NCI-H1417 treated with DMSO at 0.1 percent for 48 hours (cell line): ENCODE data around the gene TPO.
"Not testable (repeated sequence)": the region's sequence is repeated elsewhere in the genome, so short reads cannot be mapped to it uniquely, and the experiment has no call there.

Experiments used
- DNase-seq: peaks from one replicate; lab custom pipeline; 2025; lab: John Stamatoyannopoulos, UW

The TPO gene

GRCh38 chr2:1405967-1406366 is 7.3 kb upstream of the TPO start:
- DNase-seq, result no peak

- no peak for DNase-seq
Measured at GRCh38 chr2:1406434-1406833, 6.8 kb upstream of the TPO start.

GRCh38 chr2:1407950-1408675 is 5.2 kb upstream of the TPO start:
- no peak for DNase-seq

- no peak for DNase-seq
Measured at GRCh38 chr2:1414121-1414520, 858 bp downstream of the TPO start.

- not testable (repeated sequence) for DNase-seq
Measured at GRCh38 chr2:1414901-1415300, 1.6 kb downstream of the TPO start.

GRCh38 chr2:1415501-1415900 is 2.2 kb downstream of the TPO start:
- DNase-seq, result no peak

GRCh38 chr2:1418566-1418965 is 5.3 kb downstream of the TPO start:
- DNase-seq, result no peak

- DNase-seq, result no peak
Measured at GRCh38 chr2:1420746-1421480, 7.7 kb downstream of the TPO start.

GRCh38 chr2:1421731-1422130 is 8.5 kb downstream of the TPO start:
- DNase-seq, result no peak

- DNase-seq, result no peak
Measured at GRCh38 chr2:1422131-1422530, 8.9 kb downstream of the TPO start.

- no peak for DNase-seq
Measured at GRCh38 chr2:1422716-1423285, 9.5 kb downstream of the TPO start.

GRCh38 chr2:1427086-1427485 is 13.8 kb downstream of the TPO start:
- no peak for DNase-seq

- DNase-seq, result no peak
Measured at GRCh38 chr2:1429895-1430294, 16.6 kb downstream of the TPO start.

- no peak for DNase-seq
Measured at GRCh38 chr2:1430491-1430890, 17.2 kb downstream of the TPO start.

- DNase-seq, result no peak
Measured at GRCh38 chr2:1431886-1432400, 18.7 kb downstream of the TPO start.

GRCh38 chr2:1432726-1433125 is 19.5 kb downstream of the TPO start:
- DNase-seq, result no peak

- no peak for DNase-seq
Measured at GRCh38 chr2:1436369-1436768, 23.1 kb downstream of the TPO start.

- no peak for DNase-seq
Measured at GRCh38 chr2:1437101-1437500, 23.8 kb downstream of the TPO start.

GRCh38 chr2:1437537-1437936 is 24.3 kb downstream of the TPO start:
- DNase-seq, result no peak

- no peak for DNase-seq
Measured at GRCh38 chr2:1438972-1439371, 25.7 kb downstream of the TPO start.

- no peak for DNase-seq
Measured at GRCh38 chr2:1440581-1440980, 27.3 kb downstream of the TPO start.

- no peak for DNase-seq
Measured at GRCh38 chr2:1446301-1446700, 33.0 kb downstream of the TPO start.

GRCh38 chr2:1448009-1448408 is 34.7 kb downstream of the TPO start:
- no peak for DNase-seq
